Prostate gland (tissue), 2 donors: ENCODE data around the gene FAM163B.

ENCODE experiments used
- CTCF ChIP-seq, 4 experiments: fragments of 200-600 bp in 2 of 4; fragments of 450-650 bp in 2 of 4; sonication (generic) in 2 of 4; IDR thresholded peaks; 1 replicate in 3 of 4; 2 replicates in 1 of 4; pipeline ENCODE4 v1.5.1; 2016 to 2019; ENCODE audit warnings: antibody characterized with exemption in 4 of 4, mild to moderate bottlenecking in 2 of 4, moderate library complexity in 2 of 4
- POLR2AphosphoS5 ChIP-seq: sonication (generic); formaldehyde crosslinking; IDR thresholded peaks from one replicate; pipeline ENCODE4 v1.6.1; 2017; ENCODE audit warnings: antibody characterized with exemption

GRCh38 chr9:133545494-133546286 lies 63.5 kb downstream of the FAM163B start:
- TF ChIP-seq POLR2AphosphoS5 = no peak
- TF ChIP-seq CTCF (IDR thresholded peaks at IDR 0.05) = no peak
